Measurements from ENCODE around the gene TICRR.

TICRR gene

DNA sequence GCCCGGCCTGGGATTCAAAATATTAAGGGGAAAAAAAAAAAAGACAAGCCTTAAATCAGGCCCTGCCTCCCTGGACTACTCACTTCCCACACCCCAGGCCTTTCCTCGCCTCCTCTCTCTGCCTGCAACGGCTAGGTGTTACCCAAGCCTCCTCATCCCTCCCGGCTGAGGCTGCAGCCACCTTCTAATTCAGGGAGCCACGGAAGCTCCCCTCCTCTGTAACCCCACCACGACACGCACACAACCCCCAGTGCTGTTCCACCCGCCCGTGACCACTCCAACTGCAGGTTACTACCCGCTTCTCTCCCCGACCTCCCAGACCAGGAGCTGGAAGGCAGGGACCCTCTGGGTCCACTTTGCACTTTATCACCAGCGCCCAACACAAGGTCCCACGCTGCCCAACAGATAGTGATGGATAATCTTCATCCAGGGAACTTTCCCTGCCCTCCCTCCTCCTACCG lies 79.1 kb downstream of the TICRR start:
- DNase-seq (ENCODE audit: low spot score): no peak

DNA sequence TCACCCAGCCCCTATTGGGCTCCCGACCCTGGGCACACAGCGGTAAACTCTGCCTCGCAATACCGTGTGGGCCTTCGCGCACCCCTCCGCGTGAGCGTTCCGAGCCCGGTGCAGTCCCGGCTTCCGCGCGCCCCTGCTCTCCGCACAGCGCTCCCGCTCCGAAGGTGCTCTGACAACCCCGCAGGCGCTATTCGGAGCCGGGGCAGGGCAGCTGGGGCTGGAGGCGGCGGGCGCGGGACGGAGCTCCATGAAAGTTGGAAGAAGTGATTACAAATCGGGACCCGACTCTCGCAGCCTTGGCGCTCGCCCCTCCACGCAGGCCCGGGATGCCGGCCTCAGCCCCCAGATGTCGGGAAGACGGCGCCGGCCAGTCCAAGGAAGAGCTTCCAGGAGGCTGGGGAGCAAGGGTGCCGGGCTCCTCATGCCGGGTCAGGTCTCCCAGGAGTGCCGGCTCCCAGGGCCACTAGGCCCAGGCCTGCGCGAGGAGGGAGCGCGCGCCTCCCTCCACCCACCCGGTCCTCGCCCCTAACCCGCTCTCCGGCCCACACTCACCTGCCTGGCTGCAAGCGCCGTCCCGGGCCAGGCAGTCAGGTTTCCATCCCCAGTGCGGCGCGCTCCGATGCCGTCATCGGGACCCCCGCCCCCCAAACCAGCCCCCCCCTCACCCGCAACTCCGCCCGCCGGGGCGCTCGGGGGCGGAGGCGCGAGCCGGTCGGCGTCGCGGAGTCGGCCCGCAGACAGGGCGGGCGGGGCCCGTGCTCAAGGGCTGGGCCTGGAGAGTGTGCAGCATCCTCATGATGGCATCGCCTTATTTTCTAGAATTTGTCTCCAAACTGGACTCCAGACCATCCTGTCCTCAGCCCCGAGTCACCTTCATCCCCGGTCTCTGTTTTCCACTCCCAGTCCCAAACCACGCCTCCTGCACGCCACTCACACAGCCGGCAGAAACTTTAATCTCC lies 79.9 kb downstream of the TICRR start, which contains the start of gene KIF7:
Gene KIF7, minus strand, starts transcription at position 621 of the 959 bp plus-strand sequence. CDS start 2,537 bp downstream, outside the sequence.
- DNase-seq (ENCODE audit: low spot score): no peak

DNA sequence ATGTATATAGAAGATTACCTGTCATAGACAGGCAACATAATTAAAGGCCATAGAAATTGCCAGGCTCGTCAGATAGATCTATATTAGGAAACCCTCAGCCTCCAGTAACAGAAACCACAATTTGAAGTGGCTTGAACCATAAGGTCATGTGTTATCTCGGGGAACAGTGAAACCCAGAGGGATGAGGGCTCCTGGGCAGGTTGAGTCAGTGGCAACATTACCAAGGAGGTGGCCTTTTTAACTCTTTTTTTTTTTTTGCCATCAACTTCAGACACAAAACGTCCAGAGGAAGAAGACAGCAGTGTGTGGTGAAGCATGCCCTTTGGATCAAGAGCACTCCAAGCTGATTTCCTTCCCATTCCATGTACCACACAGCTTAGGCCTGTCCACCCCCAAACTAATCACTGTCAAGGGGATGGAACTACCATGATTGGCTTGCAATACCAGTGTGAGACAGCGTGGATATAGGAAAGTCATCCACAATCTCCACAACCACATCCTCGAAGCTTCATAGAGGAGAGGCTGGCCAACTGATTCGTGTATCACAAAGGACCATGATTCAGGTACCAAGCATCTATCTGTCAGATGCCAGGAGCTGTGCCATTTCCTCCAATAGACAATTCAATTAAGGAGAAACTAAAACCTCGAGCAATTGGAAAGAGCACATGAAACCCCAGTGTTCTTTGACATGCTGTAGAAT lies 81.0 kb downstream of the TICRR start:
- DNase-seq (ENCODE audit: low spot score): no peak

DNA sequence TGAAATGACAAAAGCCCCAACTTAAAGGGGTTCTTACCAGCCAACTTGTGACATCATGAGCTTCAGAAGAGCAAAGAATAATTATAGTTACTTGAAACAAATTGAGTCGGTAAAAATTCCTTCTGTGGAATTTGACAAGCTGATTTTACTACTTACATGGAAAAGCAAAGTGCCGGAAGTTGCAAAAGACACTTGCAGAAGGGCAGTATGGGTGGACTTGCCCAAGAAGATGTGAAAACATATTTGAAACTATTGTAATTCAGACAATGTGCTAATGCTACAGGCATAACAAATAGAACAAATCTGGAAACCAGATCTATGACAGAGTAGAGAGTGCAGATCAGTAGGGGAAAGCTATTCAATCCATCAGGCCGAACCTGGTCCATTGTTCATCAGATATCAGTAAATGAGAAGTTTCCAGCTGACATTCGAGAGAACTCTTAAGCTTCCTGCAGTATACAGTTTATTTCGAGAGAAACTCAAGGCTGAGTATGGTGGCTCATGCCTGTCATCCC lies 82.5 kb downstream of the TICRR start:
- no peak for DNase-seq (ENCODE audit: low spot score)

DNA sequence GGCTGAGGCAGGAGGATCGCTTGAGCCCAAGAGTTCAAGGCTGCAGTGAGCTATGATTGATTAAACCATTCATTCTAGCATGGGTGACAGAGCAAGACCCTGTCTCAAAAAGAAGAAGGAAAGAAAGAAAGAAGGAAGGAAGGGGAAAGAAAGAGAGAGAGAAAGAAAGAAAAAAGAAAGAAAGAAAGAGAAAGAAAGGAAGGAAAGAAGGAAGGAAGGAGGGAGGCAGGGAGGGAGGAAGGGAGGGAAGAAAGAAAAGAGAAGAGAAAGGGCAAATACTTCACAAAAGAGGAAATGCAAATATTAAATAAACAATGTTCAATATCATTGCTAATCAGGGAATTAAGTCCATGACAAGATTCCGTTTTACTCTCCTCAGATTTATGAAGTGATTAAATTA lies 84.0 kb downstream of the TICRR start:
- no peak for DNase-seq (ENCODE audit: low spot score)

DNA sequence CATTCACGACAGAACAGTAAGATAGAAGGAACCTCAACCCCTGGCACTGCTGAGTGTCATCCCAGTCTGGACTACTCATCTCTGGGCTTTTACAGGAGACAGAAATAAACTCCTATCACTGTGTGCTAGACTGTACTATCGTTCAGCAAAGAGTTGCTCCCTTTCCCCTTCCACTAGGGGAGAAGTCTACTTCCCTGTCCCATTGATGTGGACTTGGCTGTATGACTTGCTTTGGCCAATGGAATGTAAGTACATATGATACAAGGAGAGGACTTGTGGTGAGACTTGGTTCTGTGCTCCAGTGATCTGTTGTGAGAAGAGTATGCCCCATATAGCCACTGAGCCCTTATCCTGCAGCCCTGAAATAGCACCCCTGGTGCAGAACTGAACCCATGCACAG lies 85.3 kb downstream of the TICRR start:
- DNase-seq (ENCODE audit: low spot score): no peak

DNA sequence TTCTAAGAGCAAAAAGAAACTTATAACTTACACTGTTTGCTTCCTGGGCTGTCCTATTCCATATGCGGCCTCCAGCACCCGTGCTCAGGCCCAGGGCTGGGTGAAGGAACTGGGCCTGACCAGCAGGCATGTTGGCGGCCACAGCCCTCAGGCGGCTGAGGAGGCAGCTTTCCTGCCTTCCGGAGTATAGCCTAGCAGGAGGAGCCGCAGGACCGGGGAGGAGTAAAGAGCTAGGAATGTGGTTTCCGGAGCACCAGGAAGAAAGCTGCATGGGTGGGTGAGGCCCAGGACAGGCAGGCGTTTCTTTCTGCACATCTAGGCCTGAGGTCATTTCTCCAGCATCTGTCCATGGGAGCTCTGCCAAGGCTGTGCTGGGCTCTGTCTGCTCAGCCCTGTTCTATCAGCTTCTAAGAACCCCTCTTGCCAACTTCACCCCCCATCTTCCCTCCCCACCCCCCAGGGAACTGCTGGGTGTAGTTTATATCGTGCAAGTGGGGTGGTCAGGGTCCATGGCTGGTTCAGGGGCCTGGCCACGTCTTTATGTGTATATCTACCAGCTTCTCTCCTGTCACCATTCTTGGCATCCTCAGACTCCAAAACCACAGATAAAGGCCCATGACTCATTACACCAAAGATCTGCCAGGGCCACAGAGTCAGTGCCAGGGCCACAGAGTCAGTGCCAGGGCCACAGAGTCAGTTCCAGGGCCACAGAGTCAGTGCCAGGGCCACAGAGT lies 87.8 kb downstream of the TICRR start:
- DNase-seq (ENCODE audit: low spot score): no peak

DNA sequence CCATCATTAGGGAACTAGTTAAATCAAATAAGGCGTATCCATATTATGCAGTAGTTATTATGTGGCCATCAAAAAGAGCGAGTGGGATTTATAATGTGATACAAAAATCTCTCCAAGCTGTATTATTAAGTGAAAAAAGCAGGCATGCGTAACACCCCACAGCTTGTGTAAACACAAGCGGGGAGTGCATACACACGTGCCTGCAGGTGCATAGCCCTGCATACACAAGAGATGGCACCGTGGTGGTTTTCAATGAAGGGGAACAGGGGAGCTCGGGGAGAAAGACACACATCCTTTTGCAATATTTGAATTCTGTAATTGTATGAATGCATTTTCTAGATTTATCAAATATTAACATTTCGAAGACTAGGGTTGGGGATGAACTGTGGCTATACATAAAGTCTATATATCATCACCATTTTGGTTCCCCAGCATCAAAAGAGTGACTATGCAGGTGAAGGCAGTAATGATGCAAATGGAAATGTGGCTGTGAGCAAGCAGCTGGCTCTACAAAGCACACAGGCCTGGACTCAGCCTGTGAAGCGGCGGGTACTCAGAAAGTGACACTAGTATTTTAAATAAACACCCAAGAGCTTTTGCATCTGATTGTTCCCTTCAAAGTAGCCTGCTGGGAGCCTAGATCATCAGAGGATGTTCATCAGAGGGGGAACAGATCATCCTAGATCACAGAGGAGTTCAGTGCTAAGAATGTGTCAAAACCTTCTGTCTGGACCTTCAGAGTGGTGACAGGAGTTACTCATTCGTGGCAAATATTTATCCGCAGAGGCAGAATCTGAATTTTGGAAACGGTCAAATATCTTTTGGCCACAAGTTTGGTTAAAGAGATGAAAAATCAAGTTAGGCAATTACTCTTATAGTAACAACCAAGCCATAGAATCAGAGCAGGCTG lies 89.4 kb downstream of the TICRR start:
- DNase-seq (ENCODE audit: low spot score): no peak

DNA sequence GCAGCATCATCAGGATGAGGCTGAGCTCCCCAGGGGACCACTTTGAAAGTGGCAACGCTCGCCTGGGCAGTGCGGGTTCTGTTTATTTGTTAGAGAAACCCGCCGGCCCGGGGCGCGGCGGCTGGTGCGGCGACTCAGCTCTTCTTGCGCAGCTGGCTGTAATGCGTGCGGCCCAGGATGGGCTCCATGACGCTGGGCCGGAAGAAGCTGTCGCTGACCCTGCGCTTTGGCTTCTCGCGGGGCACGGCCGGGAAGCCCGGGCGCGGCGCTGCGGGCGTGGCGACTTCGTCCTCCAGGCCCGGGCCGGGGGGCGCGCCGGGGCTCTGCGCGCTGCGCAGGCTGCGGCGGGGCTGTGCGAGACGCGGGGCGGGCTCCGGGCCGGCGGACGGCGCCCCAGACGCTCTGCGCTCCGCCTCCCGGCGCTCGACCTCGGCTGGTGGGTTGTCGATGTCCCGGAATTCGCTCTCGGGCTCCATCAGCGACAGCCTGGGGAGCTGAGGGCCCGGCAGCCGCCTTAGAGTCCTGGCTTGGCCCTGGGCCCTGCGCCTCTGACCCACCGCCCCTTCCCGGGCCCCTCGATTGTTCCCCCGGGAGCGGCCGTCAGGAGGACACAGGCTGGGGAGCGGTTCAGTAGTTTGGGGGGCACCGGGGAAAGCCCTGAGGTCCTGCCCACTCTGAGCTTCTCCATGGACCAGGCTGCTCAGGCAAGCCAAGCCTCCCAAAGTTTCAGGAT lies 90.3 kb downstream of the TICRR start:
- DNase-seq (ENCODE audit: low spot score): no peak

DNA sequence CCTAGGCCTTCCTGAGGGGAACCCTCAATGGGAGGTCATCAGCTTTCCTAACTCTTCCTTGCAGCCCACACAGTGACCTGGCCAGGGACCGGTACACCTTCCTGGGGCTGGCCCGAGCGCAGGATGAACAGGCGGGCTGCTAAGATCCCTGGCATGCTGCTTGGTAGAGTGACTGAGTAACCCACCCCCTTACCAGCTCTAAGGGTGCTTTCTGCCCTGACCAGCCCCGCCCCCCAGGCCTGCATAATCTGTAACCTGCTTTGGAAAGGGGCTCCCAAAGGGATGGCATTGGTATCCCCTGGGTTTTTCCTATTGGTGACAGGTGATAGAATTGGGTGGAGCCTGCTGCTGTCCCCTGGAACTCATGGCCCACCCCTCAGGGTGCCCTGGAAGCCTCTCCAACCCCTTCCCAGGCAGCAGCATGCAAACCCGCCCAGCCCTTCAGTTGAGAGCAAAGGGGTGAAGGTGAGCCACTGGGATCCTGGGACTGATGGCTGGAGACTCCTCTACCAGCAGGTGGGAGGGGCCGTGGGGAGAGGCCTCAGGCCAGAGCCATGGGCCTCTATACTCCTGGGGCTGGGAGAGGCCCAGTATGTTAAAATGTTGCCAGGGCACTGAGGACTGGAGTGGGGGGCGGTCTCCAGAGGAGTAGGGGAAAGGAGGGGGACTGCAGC lies 91.1 kb downstream of the TICRR start:
- DNase-seq (ENCODE audit: low spot score): no peak

DNA sequence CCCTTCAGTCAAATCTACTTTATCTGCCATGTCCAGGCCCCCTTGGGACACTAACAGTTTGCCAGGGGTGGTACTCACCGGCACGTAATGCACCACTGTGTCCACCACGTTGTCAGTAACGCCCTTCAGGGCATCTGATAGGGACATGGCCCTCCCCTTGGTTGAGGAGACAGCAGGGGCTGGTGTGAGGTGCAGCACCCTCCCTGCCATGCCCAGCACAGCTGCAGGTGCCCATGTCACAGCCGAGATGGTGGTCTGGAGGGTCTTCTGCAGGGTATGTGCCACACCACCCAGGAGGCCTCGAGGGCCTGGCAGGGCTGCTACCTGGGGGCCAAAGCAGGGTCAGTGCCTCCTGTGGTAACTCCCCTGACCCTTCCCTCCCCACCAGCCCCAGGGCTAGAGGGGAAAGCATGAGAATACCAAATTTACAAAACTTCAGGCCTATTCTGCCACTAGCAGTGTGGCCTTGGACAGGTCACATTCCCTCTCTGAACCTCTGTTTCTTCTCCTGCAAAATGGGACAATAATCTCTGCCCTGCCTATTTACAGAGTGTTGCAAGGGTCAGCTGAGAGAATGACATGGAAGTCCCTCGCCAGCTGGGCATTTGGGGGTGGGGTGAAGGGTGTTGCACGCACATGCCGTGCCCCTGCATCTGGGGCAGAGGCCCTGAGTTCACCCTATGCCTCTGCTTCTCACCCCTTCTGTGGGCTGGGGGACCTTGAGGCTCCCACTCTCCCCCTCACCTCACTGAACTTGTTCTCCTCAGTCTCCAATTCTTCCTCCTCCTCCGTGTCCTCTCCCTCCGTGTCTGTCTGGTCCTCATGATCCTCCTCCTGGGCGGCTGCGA lies 91.8 kb downstream of the TICRR start:
- no peak for DNase-seq (ENCODE audit: low spot score)

DNA sequence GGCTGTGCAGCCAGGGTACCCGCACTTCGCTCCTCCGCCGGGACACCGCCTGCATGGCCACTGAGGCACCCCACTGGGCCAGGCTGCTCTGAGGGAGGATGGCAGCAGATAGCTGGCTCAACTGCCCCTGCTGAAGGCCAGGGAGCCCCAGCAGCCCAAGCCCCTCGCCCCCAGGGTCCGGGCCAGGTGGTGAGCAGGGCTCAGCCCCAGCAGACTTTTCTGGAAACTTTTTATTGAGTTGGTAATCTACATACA lies 92.4 kb downstream of the TICRR start:
- DNase-seq (ENCODE audit: low spot score): no peak

DNA sequence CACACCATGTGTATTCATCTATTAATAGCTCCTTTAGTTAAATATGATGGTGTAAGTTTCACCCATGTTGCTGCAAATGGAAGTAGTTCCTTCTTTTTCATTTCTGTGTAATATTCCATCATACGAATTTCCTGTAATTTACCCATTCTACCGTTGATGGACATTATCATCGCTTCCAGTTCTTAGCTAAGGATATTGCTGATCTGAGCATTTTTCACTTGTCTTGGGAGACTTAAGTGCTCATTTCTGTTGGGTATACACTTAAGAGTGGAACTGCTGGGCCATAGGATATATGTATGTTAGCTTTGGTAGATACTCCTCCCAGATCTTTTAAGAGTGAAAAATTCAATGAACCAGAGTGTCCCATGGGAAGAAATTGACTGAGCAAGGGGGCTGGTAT lies 92.9 kb downstream of the TICRR start:
- DNase-seq (ENCODE audit: low spot score): no peak

DNA sequence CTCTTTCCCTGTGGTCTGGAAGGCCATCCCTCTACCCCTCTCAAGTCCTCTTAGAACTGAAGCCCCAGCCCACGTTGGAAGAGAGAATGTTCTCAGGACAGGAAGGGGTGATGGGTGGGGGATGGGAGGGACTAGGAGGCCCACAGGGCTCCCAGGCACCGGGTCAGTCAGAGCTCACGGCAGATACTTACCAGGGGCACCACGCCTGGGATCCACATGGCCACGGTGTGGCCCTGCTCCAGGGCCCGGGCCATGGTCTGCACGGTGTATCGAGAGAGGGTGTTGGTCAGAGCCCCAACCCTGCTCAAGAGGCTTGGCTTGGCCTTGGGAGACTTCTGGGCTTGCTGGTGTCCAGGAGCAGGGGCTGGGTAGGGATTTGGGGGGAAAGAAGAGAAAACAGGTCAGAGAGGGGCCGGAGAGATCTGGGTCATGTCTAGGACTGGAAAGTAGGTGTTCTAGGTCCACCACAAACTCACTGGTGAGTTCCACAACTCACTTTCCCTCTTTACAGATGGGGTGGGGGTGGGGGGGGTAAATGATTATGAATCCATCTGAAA lies 94.1 kb downstream of the TICRR start:
- DNase-seq (ENCODE audit: low spot score): no peak

DNA sequence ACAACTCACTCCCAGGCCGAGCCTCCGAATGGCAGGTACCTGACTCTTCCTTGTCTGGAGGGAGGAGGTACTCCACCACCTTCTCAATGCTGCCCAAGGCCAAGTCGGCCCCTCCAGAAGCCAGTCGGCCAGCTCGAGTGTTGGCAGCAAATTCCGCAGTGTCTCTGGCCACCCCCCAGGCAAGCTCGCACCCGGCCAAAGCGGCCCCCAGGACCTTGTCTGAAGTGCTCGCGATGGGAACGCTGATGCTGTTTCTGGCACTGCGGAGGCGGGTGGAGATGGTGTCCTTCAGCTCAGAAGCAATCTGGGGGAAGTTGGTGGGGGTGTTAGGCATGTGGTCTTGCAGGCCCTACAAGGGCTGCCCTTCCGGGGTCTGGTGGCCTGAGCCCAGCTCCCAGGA lies 94.7 kb downstream of the TICRR start:
- DNase-seq (ENCODE audit: low spot score): no peak

DNA sequence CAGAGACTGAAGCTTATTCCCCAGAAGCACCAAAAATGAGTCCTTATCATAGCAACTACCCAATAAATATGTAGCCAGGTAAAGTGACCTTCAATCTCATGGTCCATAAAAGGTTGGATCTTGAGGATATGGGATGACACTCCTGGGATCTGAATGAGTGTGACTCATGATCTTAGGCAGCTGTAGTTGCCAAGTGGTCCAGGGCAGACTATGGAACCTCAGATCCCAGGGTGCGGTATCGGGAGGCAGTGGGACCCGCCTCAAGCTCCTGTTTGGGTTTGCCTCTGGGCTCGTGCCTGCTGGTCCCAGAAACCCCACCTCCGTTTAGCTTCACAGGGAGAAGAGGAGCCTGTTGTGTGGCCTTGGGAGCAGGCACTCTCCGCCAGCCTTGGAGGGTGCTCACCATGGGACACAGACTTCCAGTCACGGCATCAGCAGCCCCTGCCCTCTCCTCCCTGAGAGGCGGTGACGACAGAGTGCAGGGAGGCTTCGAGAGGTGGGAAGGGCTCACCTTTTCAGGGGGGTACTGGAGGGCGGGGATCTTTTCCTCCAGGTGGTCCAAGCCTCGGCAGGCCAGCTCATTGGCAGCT lies 95.8 kb downstream of the TICRR start:
- DNase-seq (ENCODE audit: low spot score): no peak

DNA sequence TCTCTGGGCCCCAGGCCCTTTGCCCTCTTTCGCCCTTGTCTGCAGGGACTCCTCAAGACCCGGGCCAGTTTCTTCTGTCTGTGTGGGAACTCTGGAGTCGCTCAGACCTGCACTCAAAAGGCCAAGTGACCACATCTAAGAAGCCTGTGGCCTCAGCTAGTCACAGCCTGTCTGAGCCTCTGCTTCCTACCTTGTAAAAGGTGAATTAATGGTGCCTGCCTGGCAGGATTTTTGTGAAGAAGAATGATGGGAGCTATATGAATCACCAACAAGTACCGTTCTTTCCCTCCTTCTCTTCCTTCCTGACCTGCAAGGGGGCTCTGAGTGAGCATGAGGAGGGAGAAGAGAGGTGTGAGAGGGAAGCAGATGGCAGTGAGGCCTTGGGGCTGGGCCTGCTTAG lies 96.4 kb downstream of the TICRR start:
- DNase-seq (ENCODE audit: low spot score): no peak
